Measurements from ENCODE around the gene UQCC2.

DNA sequence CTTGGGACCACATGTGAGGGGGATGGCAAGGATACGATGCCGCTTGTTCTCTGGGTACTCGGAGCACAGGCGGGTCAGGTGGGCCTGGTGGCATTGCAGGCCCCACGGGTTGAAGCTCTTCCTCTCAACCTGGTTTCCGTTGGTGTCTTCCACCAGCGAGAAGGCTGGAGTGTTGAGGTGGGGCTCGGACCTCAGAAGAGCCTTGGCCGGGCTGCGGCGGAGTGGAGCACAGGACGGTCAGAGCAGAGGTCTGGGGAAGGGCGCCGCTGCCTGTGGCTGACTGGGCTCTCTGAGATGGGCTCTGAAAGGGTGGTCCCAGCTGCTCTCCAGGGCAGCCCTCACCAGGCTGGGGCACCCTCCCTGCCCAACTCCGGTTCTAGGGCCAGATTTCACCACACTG lies 15.2 kb upstream of the UQCC2 start:
- TF ChIP-seq POLR2A (IDR thresholded peaks at IDR 0.05; ENCODE audit: low read depth, low read length), result no peak
- TF ChIP-seq POLR2AphosphoS5 (IDR thresholded peaks at IDR 0.05; ENCODE audit: low read depth, low read length), result no peak
- TF ChIP-seq TAF1 (IDR thresholded peaks at IDR 0.05; ENCODE audit: borderline replicate concordance, low read depth, low read length), result no peak
